Erythroblast (primary cell): ENCODE results near the gene OR51B4.

ENCODE experiments used
- DNase-seq, 2 experiments: peaks; one replicate each; lab custom pipeline; 2025; lab: John Stamatoyannopoulos, UW
- GATA1 ChIP-seq: IDR thresholded peaks from 2 replicates; pipeline ENCODE4 v1.6.1; 2011; ENCODE audit warnings: low read depth, mild to moderate bottlenecking, control low read depth, low read length, moderate library complexity
- POLR2A ChIP-seq: IDR thresholded peaks from 2 replicates; pipeline ENCODE4 v1.6.1; 2011; ENCODE audit warnings: mild to moderate bottlenecking, low read length

OR51B4 gene

GRCh38 chr11:5275369-5276110 lies 26.2 kb downstream of the OR51B4 start:
- TF ChIP-seq GATA1 (peak; percentile 80), POLR2A (peak; percentile 94)
- peak; percentile 97 to 99 for DNase-seq

- no peak for DNase-seq
- TF ChIP-seq POLR2A, result no peak
- TF ChIP-seq GATA1, result no peak
Measured at GRCh38 chr11:5274395-5274794, 27.4 kb downstream of the OR51B4 start.

GRCh38 chr11:5272395-5273017 lies 29.2 kb downstream of the OR51B4 start:
- no peak for TF ChIP-seq GATA1
- no peak for TF ChIP-seq POLR2A
- no peak for DNase-seq

- DNase-seq, result no peak
- TF ChIP-seq POLR2A (no peak), GATA1 (no peak)
Measured at GRCh38 chr11:5269715-5270147, 32.0 kb downstream of the OR51B4 start, which contains the start of gene HBE1. HBE1 (minus strand) TSS chr11:5269945; CDS start chr11:5269890, 55 bp downstream.

- DNase-seq, result no peak
- TF ChIP-seq GATA1 (no peak), POLR2A (no peak)
Measured at GRCh38 chr11:5267033-5267563, 34.6 kb downstream of the OR51B4 start.

DNA sequence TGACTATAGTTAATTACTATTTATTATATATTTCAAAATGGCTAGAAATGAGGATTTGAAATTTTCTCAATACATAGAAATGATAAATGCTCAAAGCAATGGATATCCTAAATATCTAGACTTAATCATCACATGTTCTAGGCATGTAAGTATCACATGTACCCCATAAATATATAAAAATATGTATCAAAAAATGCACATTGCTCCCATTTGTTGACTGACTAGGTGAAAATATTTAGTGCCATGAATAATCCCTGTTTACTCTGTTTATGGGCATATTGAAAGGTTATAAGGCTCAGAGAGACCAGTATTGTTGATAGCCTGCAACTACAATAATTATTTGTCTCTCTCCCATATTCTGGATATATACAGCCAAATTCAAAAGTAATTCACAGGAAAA lies 35.1 kb downstream of the OR51B4 start:
- no peak for DNase-seq
- TF ChIP-seq POLR2A (no peak), GATA1 (no peak)

DNA sequence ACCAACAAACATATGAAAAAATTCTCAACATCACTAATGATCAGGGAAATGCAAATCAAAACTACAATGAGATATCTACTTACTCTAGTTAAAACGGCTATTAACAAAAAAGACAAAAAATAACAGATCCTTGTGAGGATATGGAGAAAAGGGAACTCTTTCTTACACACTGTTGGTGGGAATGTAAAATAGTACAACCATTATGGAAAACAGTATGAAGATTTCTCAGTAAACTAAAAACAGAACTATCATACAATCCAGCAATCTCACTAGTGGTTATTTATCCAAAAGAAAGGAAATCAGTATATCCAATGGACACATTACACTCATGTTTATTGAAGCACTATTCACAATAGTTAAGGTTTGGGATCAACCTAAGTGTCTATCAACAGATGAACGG lies 35.9 kb downstream of the OR51B4 start:
- no peak for TF ChIP-seq POLR2A
- TF ChIP-seq GATA1, result no peak
- DNase-seq, result no peak

DNA sequence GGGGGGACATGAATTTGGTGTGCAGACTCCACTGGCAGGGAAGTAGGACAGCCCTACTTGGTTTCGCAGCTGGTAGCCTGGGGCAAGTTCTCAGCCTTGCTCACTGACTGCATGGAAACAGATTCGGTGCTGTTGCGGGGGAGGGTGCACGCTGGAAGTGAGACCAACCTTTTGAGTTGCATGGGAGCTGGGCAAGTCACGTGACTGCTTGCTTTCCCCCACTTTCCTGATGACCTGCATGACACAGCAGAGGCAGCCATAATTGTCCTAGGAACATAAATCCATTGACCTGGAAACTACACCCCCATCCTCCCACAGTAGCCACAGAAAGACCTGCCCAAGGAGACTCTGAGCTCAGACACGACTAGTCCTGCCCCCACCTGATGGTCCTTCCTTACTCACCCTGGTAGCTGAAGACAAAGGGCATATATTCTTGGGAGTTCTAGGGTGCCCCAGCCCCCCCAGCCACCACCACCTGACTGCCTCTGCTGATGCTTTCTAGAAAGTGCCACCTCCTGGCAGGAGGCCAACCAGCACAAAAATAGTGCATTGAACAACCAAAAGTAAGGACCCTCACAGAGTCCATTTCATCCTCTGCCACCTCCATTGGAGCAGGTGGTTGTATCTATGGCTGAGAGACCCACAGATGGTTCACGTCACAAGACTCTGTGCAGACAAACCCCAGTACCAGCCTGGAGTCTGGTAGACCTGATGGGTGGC lies 43.0 kb downstream of the OR51B4 start:
- no peak for DNase-seq
- TF ChIP-seq GATA1, result no peak
- no peak for TF ChIP-seq POLR2A

DNA sequence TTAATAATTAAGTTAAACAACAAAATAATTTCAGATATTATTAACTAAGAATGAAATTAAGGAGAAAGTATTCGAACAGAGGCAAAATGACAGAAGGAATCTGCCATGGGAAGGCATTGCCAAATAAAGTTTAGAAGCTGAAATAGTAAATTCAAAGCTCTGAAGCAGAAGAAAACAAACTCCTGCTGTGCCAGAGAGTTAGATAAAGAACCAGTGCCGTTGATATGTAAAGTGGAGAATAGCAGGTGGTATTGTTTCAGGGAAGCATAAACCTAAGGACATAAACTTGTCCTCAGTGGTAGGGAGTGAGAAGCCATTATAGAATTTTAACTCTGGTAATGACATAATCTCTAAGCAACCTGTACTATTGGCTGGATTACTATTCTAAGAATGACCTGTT lies 44.5 kb downstream of the OR51B4 start:
- DNase-seq, result no peak
- TF ChIP-seq POLR2A (no peak), GATA1 (no peak)

- DNase-seq, result peak in 1 of 2 experiments; percentile 84
- peak; percentile 66 for TF ChIP-seq POLR2A
Measured at GRCh38 chr11:5254646-5255413, 46.9 kb downstream of the OR51B4 start, which contains the start of gene HBG2. HBG2 (minus strand) TSS chr11:5254781; CDS start chr11:5254728, 53 bp downstream.

DNA sequence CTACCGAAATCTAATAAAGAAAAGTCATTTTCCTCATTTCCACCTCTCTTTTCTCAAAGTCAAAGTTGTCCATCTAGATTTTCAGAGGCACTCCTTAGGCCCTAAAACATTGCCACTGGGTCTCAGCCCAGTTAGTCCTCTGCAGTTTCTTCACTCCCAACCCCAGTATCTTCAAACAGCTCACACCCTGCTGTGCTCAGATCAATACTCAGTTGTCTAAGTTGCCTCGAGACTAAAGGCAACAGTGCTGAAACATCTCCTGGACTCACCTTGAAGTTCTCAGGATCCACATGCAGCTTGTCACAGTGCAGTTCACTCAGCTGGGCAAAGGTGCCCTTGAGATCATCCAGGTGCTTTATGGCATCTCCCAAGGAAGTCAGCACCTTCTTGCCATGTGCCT lies 47.7 kb downstream of the OR51B4 start:
- peak; percentile 61 for TF ChIP-seq POLR2A
- DNase-seq, result peak in 1 of 2 experiments; percentile 67

DNA sequence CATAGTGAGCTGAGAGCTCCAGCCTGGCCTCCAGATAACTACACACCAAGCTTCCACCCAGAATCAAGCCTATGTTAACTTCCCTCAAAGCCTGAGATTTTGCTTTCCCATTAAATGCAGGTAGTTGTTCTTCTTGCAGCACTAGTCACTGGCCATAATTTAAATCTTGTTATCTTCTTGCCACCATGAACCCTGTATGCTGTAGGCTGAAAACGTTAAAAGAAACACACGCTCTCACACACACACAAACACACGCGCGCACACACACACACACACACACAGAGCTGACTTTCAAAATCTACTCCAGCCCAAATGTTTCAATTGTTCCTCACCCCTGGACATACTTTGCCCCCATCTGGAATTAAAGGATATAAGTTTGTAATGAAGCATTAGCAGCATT lies 48.3 kb downstream of the OR51B4 start:
- DNase-seq, result peak in 1 of 2 experiments; percentile 66

DNA sequence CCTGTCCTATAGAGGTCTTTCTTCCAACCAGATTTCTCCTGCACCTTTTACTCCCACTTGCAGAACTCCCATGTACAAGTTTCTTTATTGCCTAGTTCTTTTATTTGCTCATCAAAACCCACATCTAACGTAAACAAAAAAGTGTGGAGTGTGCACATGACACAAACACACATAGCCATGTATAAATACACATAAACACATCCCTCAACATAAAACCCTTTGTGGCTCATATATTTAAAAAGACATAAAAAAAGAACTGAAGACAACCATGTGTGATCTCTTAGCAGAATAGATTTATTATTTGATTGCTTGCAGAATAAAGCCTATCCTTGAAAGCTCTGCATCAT lies 48.9 kb downstream of the OR51B4 start:
- TF ChIP-seq POLR2A (no peak), GATA1 (no peak)
- DNase-seq, result no peak
